ENCODE measurements around the gene PSMB2. TPM values are rescaled to one million over a fixed set of nuclear protein-coding genes. Genes with fewer than 3 reads are reported as not detected.
A peak's percentile ranks its signal among the peaks of the same experiment; 100 is the strongest.

Gene PSMB2
- total RNA-seq, 1 donor from 2014 or later, result 70.7 TPM

DNA sequence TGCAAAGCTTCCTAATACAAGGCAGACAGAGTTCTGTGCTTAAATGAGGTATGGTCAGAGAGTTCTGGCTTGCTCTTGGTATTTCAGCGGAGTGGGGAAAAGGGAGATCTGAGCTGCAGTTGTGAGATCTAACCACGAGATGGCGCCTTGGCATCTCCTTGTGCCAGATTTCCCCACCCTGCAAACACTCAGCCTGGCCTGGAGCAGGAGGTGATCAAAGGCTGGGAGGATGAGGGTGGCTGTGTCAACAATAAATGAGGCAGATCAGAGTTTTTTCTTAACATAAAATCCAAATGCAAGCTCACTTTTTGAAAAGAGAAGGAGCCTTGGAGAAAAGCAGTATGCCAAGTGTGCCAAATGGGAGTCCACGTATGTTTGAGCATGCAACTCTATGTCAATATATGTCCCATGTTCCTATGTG is 72.3 kb downstream of the PSMB2 start:
- TF ChIP-seq, protein P1, sequence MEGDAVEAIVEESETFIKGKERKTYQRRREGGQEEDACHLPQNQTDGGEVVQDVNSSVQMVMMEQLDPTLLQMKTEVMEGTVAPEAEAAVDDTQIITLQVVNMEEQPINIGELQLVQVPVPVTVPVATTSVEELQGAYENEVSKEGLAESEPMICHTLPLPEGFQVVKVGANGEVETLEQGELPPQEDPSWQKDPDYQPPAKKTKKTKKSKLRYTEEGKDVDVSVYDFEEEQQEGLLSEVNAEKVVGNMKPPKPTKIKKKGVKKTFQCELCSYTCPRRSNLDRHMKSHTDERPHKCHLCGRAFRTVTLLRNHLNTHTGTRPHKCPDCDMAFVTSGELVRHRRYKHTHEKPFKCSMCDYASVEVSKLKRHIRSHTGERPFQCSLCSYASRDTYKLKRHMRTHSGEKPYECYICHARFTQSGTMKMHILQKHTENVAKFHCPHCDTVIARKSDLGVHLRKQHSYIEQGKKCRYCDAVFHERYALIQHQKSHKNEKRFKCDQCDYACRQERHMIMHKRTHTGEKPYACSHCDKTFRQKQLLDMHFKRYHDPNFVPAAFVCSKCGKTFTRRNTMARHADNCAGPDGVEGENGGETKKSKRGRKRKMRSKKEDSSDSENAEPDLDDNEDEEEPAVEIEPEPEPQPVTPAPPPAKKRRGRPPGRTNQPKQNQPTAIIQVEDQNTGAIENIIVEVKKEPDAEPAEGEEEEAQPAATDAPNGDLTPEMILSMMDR (IDR thresholded peaks at IDR 0.05), result peak; percentile 93

DNA sequence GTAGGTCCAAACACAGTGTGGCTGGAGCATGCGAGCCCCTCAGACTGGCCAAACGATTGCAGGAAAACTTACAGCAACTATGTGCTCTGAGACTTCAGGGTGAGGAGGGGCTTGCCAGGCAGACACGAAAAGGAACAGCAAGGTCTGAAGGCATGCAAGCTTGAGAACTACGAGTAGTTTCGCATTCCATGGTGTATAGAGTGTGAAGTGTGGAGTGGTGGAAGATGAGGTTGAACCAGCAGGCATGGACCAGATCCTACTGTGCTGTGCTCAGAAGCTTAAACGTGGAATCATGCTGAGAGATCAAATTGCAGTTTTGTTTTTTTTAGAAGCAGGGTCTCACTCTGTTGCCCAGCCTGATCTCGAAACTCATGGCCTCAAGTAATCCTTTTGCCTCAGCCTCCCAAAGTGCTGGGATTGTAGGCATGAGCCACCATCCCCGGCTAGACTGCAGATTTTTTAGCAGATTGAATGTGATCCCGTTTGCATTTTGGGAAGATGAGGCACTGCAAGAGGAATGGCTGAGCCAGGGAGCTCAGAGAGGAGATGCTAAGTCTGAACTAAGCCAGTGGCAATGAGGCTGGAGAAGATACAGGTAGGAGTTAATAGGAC is 73.3 kb downstream of the PSMB2 start:
- H3K4me1 Mint-ChIP-seq (ENCODE audit: unreplicated experiment), result peaks cover 13% of the 10 kb centered on the region
- peaks cover 8% of the 10 kb centered on the region for H3K36me3 Mint-ChIP-seq (ENCODE audit: unreplicated experiment)
- H3K9me3 Mint-ChIP-seq (ENCODE audit: unreplicated experiment), result no peaks in the 10 kb centered on the region
- no peak for DNase-seq (ENCODE audit: extremely low spot score, unreplicated experiment)
- TF ChIP-seq, protein P1 (IDR thresholded peaks at IDR 0.05), result no peak
- H3K4me3 Mint-ChIP-seq (ENCODE audit: unreplicated experiment), result no peak overlapping the region
- H3K27me3 Mint-ChIP-seq (ENCODE audit: unreplicated experiment), result peaks cover 13% of the 10 kb centered on the region
- H3K27ac Mint-ChIP-seq (ENCODE audit: unreplicated experiment), result no peak overlapping the region

More for the DNA sequence above, 72.3 kb downstream of the PSMB2 start:
- Mint-ChIP-seq H3K27me3 (ENCODE audit: unreplicated experiment) (peaks cover 13% of the 10 kb centered on the region), H3K9me3 (ENCODE audit: unreplicated experiment) (no peaks in the 10 kb centered on the region), H3K36me3 (ENCODE audit: unreplicated experiment) (peaks cover 8% of the 10 kb centered on the region), H3K27ac (ENCODE audit: unreplicated experiment) (no peak overlapping the region), H3K4me3 (ENCODE audit: unreplicated experiment) (no peak overlapping the region), H3K4me1 (ENCODE audit: unreplicated experiment) (peaks cover 13% of the 10 kb centered on the region)
- DNase-seq (ENCODE audit: extremely low spot score, unreplicated experiment), result no peak

DNA sequence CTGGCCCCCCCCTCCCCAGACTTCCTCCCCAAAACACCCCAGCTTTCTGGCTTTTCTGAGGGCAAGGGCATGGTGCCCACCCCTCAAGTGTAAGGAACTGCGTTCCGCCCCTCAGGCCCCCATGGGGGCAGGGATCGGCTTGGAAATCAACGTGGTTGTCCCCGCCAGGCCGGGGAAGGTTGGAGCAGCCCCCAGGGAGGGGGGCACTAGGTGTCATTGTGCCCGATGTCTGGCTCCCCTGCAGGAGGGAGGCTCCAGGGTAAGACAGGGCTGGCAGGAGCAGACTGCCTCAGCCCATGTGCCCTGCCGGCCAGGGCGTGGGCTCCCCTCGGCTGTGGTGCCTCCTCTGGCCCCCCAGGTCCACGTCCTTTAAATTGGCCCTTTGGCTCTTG is 75.6 kb downstream of the PSMB2 start:
- TF ChIP-seq, protein P1 (IDR thresholded peaks at IDR 0.05), result no peak
- Mint-ChIP-seq H3K27me3 (ENCODE audit: unreplicated experiment) (peaks cover 4% of the 10 kb centered on the region), H3K4me3 (ENCODE audit: unreplicated experiment) (no peak overlapping the region), H3K27ac (ENCODE audit: unreplicated experiment) (no peak overlapping the region), H3K9me3 (ENCODE audit: unreplicated experiment) (no peaks in the 10 kb centered on the region), H3K36me3 (ENCODE audit: unreplicated experiment) (peaks cover 14% of the 10 kb centered on the region), H3K4me1 (ENCODE audit: unreplicated experiment) (peaks cover 13% of the 10 kb centered on the region)
- DNase-seq (ENCODE audit: extremely low spot score, unreplicated experiment), result no peak

DNA sequence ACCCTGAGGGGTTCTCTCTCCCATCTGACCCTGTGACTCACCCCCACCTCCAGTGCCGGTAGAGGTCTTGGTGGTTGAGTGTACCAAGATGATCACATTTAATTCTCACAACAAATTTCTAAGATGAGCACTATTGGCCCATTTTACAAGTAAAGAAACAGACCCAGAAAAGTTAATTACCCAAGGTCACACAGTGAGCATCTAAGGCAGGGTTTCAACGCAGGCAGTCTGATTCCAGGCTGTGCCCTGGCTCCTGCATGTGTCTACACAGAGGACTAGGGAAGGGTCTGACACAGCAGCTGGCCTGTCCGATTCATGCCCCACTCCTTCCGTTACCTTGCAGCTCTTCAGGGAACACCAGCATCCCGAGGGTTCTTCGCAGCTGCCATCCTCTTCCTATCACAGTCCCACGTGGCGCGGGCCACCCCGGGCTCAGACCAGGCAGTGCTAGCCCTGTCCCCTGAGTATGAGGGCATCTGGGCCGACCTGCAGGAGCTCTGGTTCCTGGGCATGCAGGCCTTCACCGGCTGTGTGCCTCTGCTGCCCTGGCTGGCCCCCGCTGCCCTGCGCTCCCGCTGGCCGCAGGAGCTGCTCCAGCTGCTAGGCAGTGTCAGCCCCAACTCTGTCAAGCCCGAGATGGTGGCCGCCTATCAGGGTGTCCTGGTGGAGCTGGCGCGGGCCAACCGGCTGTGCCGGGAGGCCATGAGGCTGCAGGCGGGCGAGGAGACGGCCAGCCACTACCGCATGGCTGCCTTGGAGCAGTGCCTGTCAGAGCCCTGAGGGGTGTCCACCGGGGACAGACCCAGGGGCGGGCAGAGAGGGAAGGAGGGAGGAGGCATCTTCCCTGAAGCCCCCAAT is 76.2 kb downstream of the PSMB2 start:
- no peak overlapping the region for H3K27ac Mint-ChIP-seq (ENCODE audit: unreplicated experiment)
- H3K4me1 Mint-ChIP-seq (ENCODE audit: unreplicated experiment), result peaks cover 13% of the 10 kb centered on the region
- H3K9me3 Mint-ChIP-seq (ENCODE audit: unreplicated experiment), result no peaks in the 10 kb centered on the region
- TF ChIP-seq, protein P1 (IDR thresholded peaks at IDR 0.05), result no peak
- no peak for DNase-seq (ENCODE audit: extremely low spot score, unreplicated experiment)
- H3K4me3 Mint-ChIP-seq (ENCODE audit: unreplicated experiment), result no peak overlapping the region
- H3K27me3 Mint-ChIP-seq (ENCODE audit: unreplicated experiment), result no peaks in the 10 kb centered on the region
- H3K36me3 Mint-ChIP-seq (ENCODE audit: unreplicated experiment), result peaks cover 14% of the 10 kb centered on the region
